ENCODE data around the gene SLFN14. TPM values are rescaled to one million over a fixed set of nuclear protein-coding genes. Genes with fewer than 3 reads are reported as not detected.

Gene SLFN14
- total RNA-seq, 1 experiment from 2014 or later: not detected

GRCh38 chr17:35597604-35598003 lies 37.0 kb upstream of the SLFN14 start:
- Histone ChIP-seq H2AFZ (ENCODE audit: low read length) (no peak overlapping the region), H3K56ac (ENCODE audit: insufficient read length, low read depth, low read length) (no peak overlapping the region), H3K23ac (ENCODE audit: insufficient read length, low read depth, low read length) (no peak overlapping the region), H3K9ac (ENCODE audit: extremely low read depth, insufficient read length, low read length) (no peak overlapping the region), H3K79me2 (ENCODE audit: insufficient read depth, low read length) (no peaks in the 10 kb centered on the region), H2BK5ac (ENCODE audit: insufficient read length, low read length) (no peak overlapping the region), H2BK12ac (ENCODE audit: insufficient read length, low read depth, low read length) (no peak overlapping the region), H4K8ac (replicated peaks; ENCODE audit: insufficient read length, low read depth, low read length) (no peak overlapping the region), H2BK120ac (ENCODE audit: low read depth, low read length, poor library complexity, severe bottlenecking) (no peak overlapping the region), H4K91ac (ENCODE audit: insufficient read length, low read depth, low read length) (no peak overlapping the region), H3K4me1 (ENCODE audit: insufficient read depth, low read length) (no peaks in the 10 kb centered on the region), H2BK20ac (ENCODE audit: low read depth, low read length, poor library complexity, severe bottlenecking) (no peak overlapping the region), H3K79me1 (ENCODE audit: insufficient read depth, low read depth, low read length, poor library complexity, severe bottlenecking) (no peaks in the 10 kb centered on the region), H2BK15ac (ENCODE audit: low read depth, low read length) (no peak overlapping the region), H3K4ac (ENCODE audit: low read depth, low read length) (no peak overlapping the region), H2AK5ac (ENCODE audit: insufficient read length, low read length) (no peak overlapping the region), H4K5ac (ENCODE audit: insufficient read length, low read depth, low read length) (no peak overlapping the region), H3K4me2 (ENCODE audit: insufficient read depth, insufficient read length, low read length) (no peak overlapping the region), H3K9me3 (ENCODE audit: control insufficient read depth, low read depth, low read length) (no peaks in the 10 kb centered on the region), H3K23me2 (ENCODE audit: insufficient read length, low read depth, low read length, poor library complexity, severe bottlenecking) (no peaks in the 10 kb centered on the region), H3K27me3 (ENCODE audit: insufficient read depth, low read length) (no peaks in the 10 kb centered on the region), H3K27ac (ENCODE audit: insufficient read length, low read depth, low read length) (no peak overlapping the region), H3K18ac (ENCODE audit: insufficient read length, low read depth, low read length) (no peak overlapping the region), H3T11ph (ENCODE audit: low read length) (no peak overlapping the region), H3K14ac (ENCODE audit: insufficient read depth, low read length) (no peak overlapping the region), H4K20me1 (ENCODE audit: control insufficient read depth, insufficient read depth, insufficient read length) (no peaks in the 10 kb centered on the region)
- no CpG with 5 or more reads among the region's 5 CpGs for WGBS (ENCODE audit: extremely low coverage, insufficient read length, low lambda C conversion rate)
- Mint-ChIP-seq H3K9me3 (no peaks in the 10 kb centered on the region), H3K27me3 (ENCODE audit: low read depth) (no peaks in the 10 kb centered on the region), H3K27ac (no peak overlapping the region; a peak in 1 of 7 replicates), H3K4me1 (peaks cover 0 to 5% of the 10 kb centered on the region in 2 experiments; a peak in 1 of 4 replicates), H3K4me3 (no peak overlapping the region), H3K36me3 (ENCODE audit: insufficient read depth in 1 of 3, low read depth in 3 of 3) (peaks cover 19 to 70% (median 57%) of the 10 kb centered on the region in 3 experiments; a peak in 6 of 7 replicates)
- no peak for TF ChIP-seq CTCF (conservative IDR thresholded peaks at IDR 0.05)
- no peak for DNase-seq

Data from H9 (cell line).